ENCODE data around the gene DMD.

The DMD gene

GRCh38 chrX:31329298-31329697 is 1882.1 kb downstream of the DMD start:
- in situ Hi-C loops (cut with MboI; ENCODE audit: low sequenced_read_pairs), result no loop called here

- in situ Hi-C loops (cut with MboI; ENCODE audit: low sequenced_read_pairs), result no loop called here
Observed at GRCh38 chrX:31323658-31324057, 1887.7 kb downstream of the DMD start.

GRCh38 chrX:31320740-31321139 is 1890.6 kb downstream of the DMD start:
- in situ Hi-C loops (cut with MboI; ENCODE audit: low sequenced_read_pairs), result no loop called here

GRCh38 chrX:31319586-31319985 is 1891.8 kb downstream of the DMD start:
- in situ Hi-C loops (cut with MboI; ENCODE audit: low sequenced_read_pairs), result no loop called here

GRCh38 chrX:31318866-31319265 is 1892.5 kb downstream of the DMD start:
- in situ Hi-C loops (cut with MboI; ENCODE audit: low sequenced_read_pairs), result no loop called here

GRCh38 chrX:31316340-31316991 is 1894.9 kb downstream of the DMD start:
- in situ Hi-C loops (cut with MboI; ENCODE audit: low sequenced_read_pairs), result no loop called here

- in situ Hi-C loops (cut with MboI; ENCODE audit: low sequenced_read_pairs), result no loop called here
Observed at GRCh38 chrX:31314921-31315320, 1896.4 kb downstream of the DMD start.

- in situ Hi-C loops (cut with MboI; ENCODE audit: low sequenced_read_pairs), result no loop called here
Observed at GRCh38 chrX:31307952-31308351, 1903.4 kb downstream of the DMD start.

GRCh38 chrX:31302573-31303075 is 1908.7 kb downstream of the DMD start:
- in situ Hi-C loops (cut with MboI; ENCODE audit: low sequenced_read_pairs), result no loop called here

- in situ Hi-C loops (cut with MboI; ENCODE audit: low sequenced_read_pairs), result no loop called here
Observed at GRCh38 chrX:31301941-31302340, 1909.4 kb downstream of the DMD start.

- in situ Hi-C loops (cut with MboI; ENCODE audit: low sequenced_read_pairs), result no loop called here
Observed at GRCh38 chrX:31301203-31301602, 1910.1 kb downstream of the DMD start.

GRCh38 chrX:31298916-31299315 is 1912.4 kb downstream of the DMD start:
- in situ Hi-C loops (cut with MboI; ENCODE audit: low sequenced_read_pairs), result no loop called here

GRCh38 chrX:31297881-31298280 is 1913.5 kb downstream of the DMD start:
- in situ Hi-C loops (cut with MboI; ENCODE audit: low sequenced_read_pairs), result no loop called here

- in situ Hi-C loops (cut with MboI; ENCODE audit: low sequenced_read_pairs), result no loop called here
Observed at GRCh38 chrX:31294475-31294874, 1916.9 kb downstream of the DMD start.

- in situ Hi-C loops (cut with MboI; ENCODE audit: low sequenced_read_pairs), result no loop called here
Observed at GRCh38 chrX:31293409-31293808, 1917.9 kb downstream of the DMD start.

GRCh38 chrX:31291131-31291530 is 1920.2 kb downstream of the DMD start:
- in situ Hi-C loops (cut with MboI; ENCODE audit: low sequenced_read_pairs), result no loop called here

GRCh38 chrX:31287861-31288260 is 1923.5 kb downstream of the DMD start:
- in situ Hi-C loops (cut with MboI; ENCODE audit: low sequenced_read_pairs), result no loop called here

GRCh38 chrX:31280580-31280979 is 1930.8 kb downstream of the DMD start:
- in situ Hi-C loops (cut with MboI; ENCODE audit: low sequenced_read_pairs), result no loop called here

GRCh38 chrX:31279359-31279758 is 1932.0 kb downstream of the DMD start:
- in situ Hi-C loops (cut with MboI; ENCODE audit: low sequenced_read_pairs), result no loop called here

GRCh38 chrX:31272472-31272775 is 1938.9 kb downstream of the DMD start:
- in situ Hi-C loops (cut with MboI; ENCODE audit: low sequenced_read_pairs), result no loop called here

GRCh38 chrX:31271615-31272471 is 1939.5 kb downstream of the DMD start:
- in situ Hi-C loops (cut with MboI; ENCODE audit: low sequenced_read_pairs), result no loop called here

- in situ Hi-C loops (cut with MboI; ENCODE audit: low sequenced_read_pairs), result no loop called here
Observed at GRCh38 chrX:31269914-31270313, 1941.4 kb downstream of the DMD start.
